ENCODE data around the gene JAKMIP2. TPM values are rescaled to one million over a fixed set of nuclear protein-coding genes. Genes with fewer than 3 reads are reported as not detected.
"Not testable (repeated sequence)": the region's sequence is repeated elsewhere in the genome, so short reads cannot be mapped to it uniquely, and the experiment has no call there.

The JAKMIP2 gene
- 0.49 TPM for total RNA-seq

- Histone ChIP-seq H3K9me3 (no peaks in the 10 kb centered on the region), H3K4me3 (peak within 1 kb of the TSS; percentile 6 to 23), H3K27ac (no peak within 1 kb of the TSS), H3K27me3 (no peaks in the 10 kb centered on the region), H3K4me1 (no peaks in the 10 kb centered on the region), H3K36me3 (no peaks in the 10 kb centered on the region)
- DNase-seq (ENCODE audit: extremely low spot score in 2 of 2), result no peak
- TF ChIP-seq POLR2A (IDR thresholded peaks at IDR 0.05) (no peak), POLR2AphosphoS5 (IDR thresholded peaks at IDR 0.05; ENCODE audit: insufficient read depth in 1 of 2, low read depth in 1 of 2) (no peak), CTCF (IDR thresholded peaks at IDR 0.05) (no peak)
- intact Hi-C loops (cut with DNase I), result no loop called here
Observed at GRCh38 chr5:147782110-147783028, at the start of gene JAKMIP2. Gene JAKMIP2, minus strand, starts transcription at chr5:147782728. Its CDS starts 110,922 bp downstream, at chr5:147671806.

GRCh38 chr5:147831465-147831864 is 48.9 kb upstream of the JAKMIP2 start, which contains the start of gene SPINK1:
Gene SPINK1, minus strand, starts transcription at chr5:147831671. Its CDS starts 94 bp downstream, at chr5:147831577.
- Histone ChIP-seq H3K36me3 (no peaks in the 10 kb centered on the region), H3K4me3 (no peak within 1 kb of the TSS), H3K27ac (no peak within 1 kb of the TSS), H3K9me3 (no peaks in the 10 kb centered on the region), H3K27me3 (no peaks in the 10 kb centered on the region), H3K4me1 (no peaks in the 10 kb centered on the region)
- TF ChIP-seq CTCF (IDR thresholded peaks at IDR 0.05) (no peak), POLR2A (IDR thresholded peaks at IDR 0.05) (no peak), POLR2AphosphoS5 (IDR thresholded peaks at IDR 0.05; ENCODE audit: insufficient read depth in 1 of 2, low read depth in 1 of 2) (no peak)
- no peak for DNase-seq (ENCODE audit: extremely low spot score in 2 of 2)
- intact Hi-C loops (cut with DNase I), result no loop called here

GRCh38 chr5:147830035-147830434 is 47.5 kb upstream of the JAKMIP2 start:
- no peaks in the 10 kb centered on the region for H3K4me1 ChIP-seq
- TF ChIP-seq CTCF (IDR thresholded peaks at IDR 0.05) (no peak), POLR2AphosphoS5 (IDR thresholded peaks at IDR 0.05; ENCODE audit: insufficient read depth in 1 of 2, low read depth in 1 of 2) (no peak), POLR2A (IDR thresholded peaks at IDR 0.05) (no peak)

GRCh38 chr5:147827017-147827416 is 44.5 kb upstream of the JAKMIP2 start:
- not testable (repeated sequence) for H3K4me1 ChIP-seq; H3K27ac ChIP-seq; H3K27me3 ChIP-seq; H3K9me3 ChIP-seq; H3K36me3 ChIP-seq; H3K4me3 ChIP-seq; DNase-seq (ENCODE audit: extremely low spot score in 2 of 2)
- intact Hi-C loops (cut with DNase I), result loop anchor here (10.0 kb wide), 1 partner anchor 202 kb away; no protein-coding TSS in a partner anchor

More at GRCh38 chr5:147830035-147830434, 47.5 kb upstream of the JAKMIP2 start:
- intact Hi-C loops (cut with DNase I), result no loop called here
- Histone ChIP-seq H3K27ac (no peak overlapping the region), H3K4me3 (no peak overlapping the region), H3K27me3 (no peaks in the 10 kb centered on the region), H3K36me3 (no peaks in the 10 kb centered on the region), H3K9me3 (no peaks in the 10 kb centered on the region)
- DNase-seq (ENCODE audit: extremely low spot score in 2 of 2), result no peak

GRCh38 chr5:147826361-147826760 is 43.8 kb upstream of the JAKMIP2 start:
- no peak overlapping the region for H3K4me3 ChIP-seq
- no peak for DNase-seq (ENCODE audit: extremely low spot score in 2 of 2)
- H3K4me1 ChIP-seq, result no peaks in the 10 kb centered on the region
- TF ChIP-seq CTCF (IDR thresholded peaks at IDR 0.05) (no peak), POLR2A (IDR thresholded peaks at IDR 0.05) (no peak), POLR2AphosphoS5 (IDR thresholded peaks at IDR 0.05; ENCODE audit: insufficient read depth in 1 of 2, low read depth in 1 of 2) (no peak)
- H3K36me3 ChIP-seq, result no peaks in the 10 kb centered on the region
- H3K27ac ChIP-seq, result no peak overlapping the region
- no peaks in the 10 kb centered on the region for H3K27me3 ChIP-seq
- intact Hi-C loops (cut with DNase I), result loop anchor here (10.0 kb wide), 1 partner anchor 202 kb away; no protein-coding TSS in a partner anchor
- H3K9me3 ChIP-seq, result no peaks in the 10 kb centered on the region
